Lower lobe of right lung (tissue), 2 donors: ENCODE measurements around the gene PDE4C. TPM values are rescaled to one million over a fixed set of nuclear protein-coding genes. Genes with fewer than 3 reads are reported as not detected.

Source experiments
- ATAC-seq, 2 donors: fragments of 200-7000 bp; cut with Tn5 transposase; one replicate each; pipeline ENCODE4 v1.9.1; 2020 to 2022; ENCODE audit warnings: mild to moderate bottlenecking in 2 of 2, moderate library complexity in 2 of 2
- DNase-seq: peaks from one replicate; pipeline ENCODE4 v3.0.0-alpha.2; 2020
- H3K27ac ChIP-seq: fragments of 200-600 bp; one replicate; pipeline ENCODE4 v1.8.0; 2022
- H3K27me3 ChIP-seq: fragments of 200-600 bp; one replicate; pipeline ENCODE4 v1.8.0; 2022; ENCODE audit warnings: low read depth
- H3K36me3 ChIP-seq: fragments of 200-600 bp; one replicate; pipeline ENCODE4 v1.8.0; 2022; ENCODE audit warnings: mild to moderate bottlenecking
- H3K4me1 ChIP-seq: fragments of 200-600 bp; one replicate; pipeline ENCODE4 v1.8.0; 2022
- H3K4me3 ChIP-seq: fragments of 200-600 bp; one replicate; pipeline ENCODE4 v1.8.0; 2022; ENCODE audit warnings: mild to moderate bottlenecking
- H3K9me3 ChIP-seq: fragments of 200-600 bp; one replicate; pipeline ENCODE4 v1.8.0; 2022
- intact Hi-C: fragments of 100-400 bp; cut with DNase I; formaldehyde crosslinking; loops from one replicate; pipeline ENCODE4 v1.11.0; 2022
- total RNA-seq: library from RNA; stranded (reverse); fragmentation: NEBNext Ultra II Directional; extraction: Animal tissue kit (Norgen Biotek cat#: 25700); gene quantifications from one replicate; pipeline ENCODE4 v1.2.1, GENCODE V29; 2021
- TF ChIP-seq, protein P1 (sequence below): fragments of 200-600 bp; IDR thresholded peaks from one replicate; pipeline ENCODE4 v1.8.0; 2022; ENCODE audit warnings: antibody characterized with exemption, mild to moderate bottlenecking
- donor health status: DM: no; HTN: yes; CAD: no; lungs with severe emphysema.

Gene PDE4C
- total RNA-seq, 1 donor from 2014 or later, result 9.6 TPM

GRCh38 chr19:18219911-18220631 is 6.2 kb downstream of the PDE4C start:
- no peak overlapping the region for H3K4me3 ChIP-seq
- TF ChIP-seq, protein P1, sequence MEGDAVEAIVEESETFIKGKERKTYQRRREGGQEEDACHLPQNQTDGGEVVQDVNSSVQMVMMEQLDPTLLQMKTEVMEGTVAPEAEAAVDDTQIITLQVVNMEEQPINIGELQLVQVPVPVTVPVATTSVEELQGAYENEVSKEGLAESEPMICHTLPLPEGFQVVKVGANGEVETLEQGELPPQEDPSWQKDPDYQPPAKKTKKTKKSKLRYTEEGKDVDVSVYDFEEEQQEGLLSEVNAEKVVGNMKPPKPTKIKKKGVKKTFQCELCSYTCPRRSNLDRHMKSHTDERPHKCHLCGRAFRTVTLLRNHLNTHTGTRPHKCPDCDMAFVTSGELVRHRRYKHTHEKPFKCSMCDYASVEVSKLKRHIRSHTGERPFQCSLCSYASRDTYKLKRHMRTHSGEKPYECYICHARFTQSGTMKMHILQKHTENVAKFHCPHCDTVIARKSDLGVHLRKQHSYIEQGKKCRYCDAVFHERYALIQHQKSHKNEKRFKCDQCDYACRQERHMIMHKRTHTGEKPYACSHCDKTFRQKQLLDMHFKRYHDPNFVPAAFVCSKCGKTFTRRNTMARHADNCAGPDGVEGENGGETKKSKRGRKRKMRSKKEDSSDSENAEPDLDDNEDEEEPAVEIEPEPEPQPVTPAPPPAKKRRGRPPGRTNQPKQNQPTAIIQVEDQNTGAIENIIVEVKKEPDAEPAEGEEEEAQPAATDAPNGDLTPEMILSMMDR, result no peak
- H3K9me3 ChIP-seq, result no peaks in the 10 kb centered on the region
- DNase-seq (no peak), ATAC-seq (no peak)
- H3K27me3 ChIP-seq, result peaks cover 4% of the 10 kb centered on the region
- no peaks in the 10 kb centered on the region for H3K36me3 ChIP-seq
- intact Hi-C loops, result no loop called here
- no peak overlapping the region for H3K27ac ChIP-seq
- peaks cover 11% of the 10 kb centered on the region for H3K4me1 ChIP-seq

- Histone ChIP-seq H3K27me3 (no peaks in the 10 kb centered on the region), H3K36me3 (no peaks in the 10 kb centered on the region), H3K4me3 (no peak overlapping the region), H3K4me1 (no peaks in the 10 kb centered on the region), H3K9me3 (no peaks in the 10 kb centered on the region), H3K27ac (no peak overlapping the region)
- ATAC-seq (no peak), DNase-seq (no peak)
- intact Hi-C loops, result no loop called here
- TF ChIP-seq, protein P1, result no peak
Observed at GRCh38 chr19:18218600-18218999, 7.6 kb downstream of the PDE4C start.

GRCh38 chr19:18218159-18218558 is 8.1 kb downstream of the PDE4C start:
- H3K27me3 ChIP-seq, result no peaks in the 10 kb centered on the region
- intact Hi-C loops, result no loop called here
- ATAC-seq (no peak), DNase-seq (no peak)
- TF ChIP-seq, protein P1, result no peak
- H3K27ac ChIP-seq, result no peak overlapping the region
- H3K36me3 ChIP-seq, result no peaks in the 10 kb centered on the region
- H3K4me1 ChIP-seq, result no peaks in the 10 kb centered on the region
- no peak overlapping the region for H3K4me3 ChIP-seq
- H3K9me3 ChIP-seq, result no peaks in the 10 kb centered on the region

GRCh38 chr19:18216789-18217188 is 9.4 kb downstream of the PDE4C start:
- intact Hi-C loops, result no loop called here
- Histone ChIP-seq H3K4me3 (no peak overlapping the region), H3K27me3 (no peaks in the 10 kb centered on the region), H3K27ac (no peak overlapping the region), H3K4me1 (no peaks in the 10 kb centered on the region), H3K9me3 (no peaks in the 10 kb centered on the region), H3K36me3 (no peaks in the 10 kb centered on the region)
- DNase-seq (no peak), ATAC-seq (no peak)
- TF ChIP-seq, protein P1, result no peak

DNA sequence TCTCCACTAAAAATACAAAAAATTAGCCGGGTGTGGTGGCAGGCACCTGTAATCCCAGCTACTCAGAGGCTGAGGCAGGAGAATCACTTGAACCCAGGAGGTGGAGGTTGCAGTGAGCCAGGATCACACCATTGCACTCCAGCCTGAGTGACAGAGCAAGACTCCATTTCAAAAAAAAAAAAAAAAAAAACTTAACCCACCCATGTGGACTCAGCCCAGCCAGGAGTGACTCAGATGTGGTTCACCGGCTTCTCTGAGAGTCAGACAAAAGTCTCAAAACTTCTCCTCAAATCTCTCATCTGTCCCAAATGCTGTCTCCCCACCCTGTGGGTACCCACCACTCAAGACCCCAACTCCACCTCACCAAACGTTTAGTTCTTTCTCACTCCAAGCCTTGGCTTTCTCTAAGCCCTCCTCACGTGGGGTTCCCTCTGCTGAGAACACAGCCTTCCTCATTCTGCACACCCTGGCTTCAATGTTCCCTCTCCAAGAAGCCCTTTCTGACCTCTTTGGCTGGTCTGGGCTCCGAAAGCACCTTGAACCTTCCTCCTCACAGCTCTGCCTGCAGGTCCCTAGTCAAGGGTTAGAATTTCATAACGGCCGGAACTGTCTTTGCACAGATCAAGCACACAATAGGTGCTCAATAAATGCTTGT is 11.3 kb downstream of the PDE4C start:
- intact Hi-C loops, result no loop called here
- no peak for DNase-seq
- H3K4me1 ChIP-seq, result no peaks in the 10 kb centered on the region
- TF ChIP-seq, protein P1, result no peak
- H3K9me3 ChIP-seq, result no peaks in the 10 kb centered on the region
- no peaks in the 10 kb centered on the region for H3K36me3 ChIP-seq
- H3K4me3 ChIP-seq, result no peak overlapping the region
- H3K27me3 ChIP-seq, result peaks cover 5% of the 10 kb centered on the region
- H3K27ac ChIP-seq, result no peak overlapping the region
- ATAC-seq, result no peak
